ENCODE results near the gene CWC27.

The CWC27 gene

DNA sequence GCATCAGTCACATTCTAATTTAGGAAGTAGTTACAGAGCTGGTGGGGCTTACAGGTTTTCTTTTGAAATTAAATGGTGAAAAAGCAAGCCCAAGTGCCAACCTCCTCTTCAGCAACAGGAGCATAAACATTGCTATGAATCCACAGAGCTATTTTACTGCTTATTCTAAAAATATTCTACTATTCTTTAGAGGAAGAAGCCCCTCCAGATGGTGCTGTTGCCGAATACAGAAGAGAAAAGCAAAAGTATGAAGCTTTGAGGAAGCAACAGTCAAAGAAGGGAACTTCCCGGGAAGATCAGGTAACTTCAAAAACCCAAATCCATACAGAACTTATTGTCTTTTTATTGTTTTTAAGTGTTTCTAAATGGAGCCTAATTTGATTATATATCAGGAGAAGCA is 202.8 kb downstream of the CWC27 start:
- in situ Hi-C loops (cut with MboI; ENCODE audit: low sequenced_read_pairs) = no loop called here

- in situ Hi-C loops (cut with MboI; ENCODE audit: low sequenced_read_pairs) = no loop called here
Observed at GRCh38 chr5:64971990-64972389, 203.3 kb downstream of the CWC27 start.

DNA sequence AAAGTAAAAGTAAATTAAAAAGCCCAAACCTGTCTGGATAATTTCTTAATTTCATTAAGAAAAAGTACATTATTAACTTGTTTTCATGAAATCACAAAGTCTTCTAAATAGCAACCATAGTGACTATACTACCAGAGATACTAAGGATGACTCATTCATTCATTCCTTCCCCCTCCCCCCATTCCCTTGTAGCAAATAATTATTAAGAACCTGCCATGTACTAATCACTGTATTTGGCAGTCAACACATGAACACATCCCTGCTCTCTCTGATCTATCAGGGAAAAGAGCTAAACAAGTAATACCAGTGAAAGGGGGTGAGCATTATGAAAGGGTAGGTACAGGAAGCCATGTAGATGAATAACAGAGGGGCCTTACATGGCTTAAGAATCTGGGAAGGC is 203.9 kb downstream of the CWC27 start:
- in situ Hi-C loops (cut with MboI; ENCODE audit: low sequenced_read_pairs) = no loop called here

DNA sequence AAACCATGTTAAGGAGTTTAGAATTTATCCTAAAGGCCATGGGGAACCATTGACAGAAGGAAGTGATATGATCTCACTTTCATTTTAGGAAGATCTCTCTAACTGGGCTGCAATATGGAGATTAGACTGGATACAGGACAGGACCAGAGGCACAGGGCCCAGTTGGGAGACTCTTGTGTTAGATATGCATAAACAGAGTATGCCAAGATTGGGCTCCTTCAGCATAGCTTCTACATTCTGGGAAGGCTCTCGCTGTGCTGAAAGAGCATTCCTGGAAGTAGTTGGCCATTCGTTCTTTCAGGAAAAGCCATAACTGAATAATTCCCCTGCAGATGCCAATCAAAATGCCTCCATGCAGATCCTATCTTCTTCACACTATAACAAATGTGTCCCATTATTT is 204.5 kb downstream of the CWC27 start:
- in situ Hi-C loops (cut with MboI; ENCODE audit: low sequenced_read_pairs) = no loop called here

DNA sequence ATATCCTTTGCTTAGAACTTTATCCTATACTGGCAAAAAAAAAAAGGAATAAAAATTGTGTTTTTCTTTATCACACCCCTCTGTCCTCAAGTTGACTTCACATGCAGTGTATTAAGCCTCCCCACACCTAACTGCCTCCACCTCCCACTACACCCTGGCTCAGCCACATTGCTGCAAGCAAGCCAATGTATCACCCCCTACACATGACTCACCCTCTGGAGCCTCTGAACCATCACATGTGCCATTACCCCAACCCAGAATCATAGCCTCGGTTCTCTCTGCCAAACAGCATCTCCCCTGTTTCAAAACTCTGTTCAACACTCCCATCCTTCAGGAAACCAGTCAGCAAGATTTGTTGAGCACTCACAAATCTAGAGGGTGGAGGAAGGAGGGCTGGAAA is 209.0 kb downstream of the CWC27 start:
- in situ Hi-C loops (cut with MboI; ENCODE audit: low sequenced_read_pairs) = no loop called here

DNA sequence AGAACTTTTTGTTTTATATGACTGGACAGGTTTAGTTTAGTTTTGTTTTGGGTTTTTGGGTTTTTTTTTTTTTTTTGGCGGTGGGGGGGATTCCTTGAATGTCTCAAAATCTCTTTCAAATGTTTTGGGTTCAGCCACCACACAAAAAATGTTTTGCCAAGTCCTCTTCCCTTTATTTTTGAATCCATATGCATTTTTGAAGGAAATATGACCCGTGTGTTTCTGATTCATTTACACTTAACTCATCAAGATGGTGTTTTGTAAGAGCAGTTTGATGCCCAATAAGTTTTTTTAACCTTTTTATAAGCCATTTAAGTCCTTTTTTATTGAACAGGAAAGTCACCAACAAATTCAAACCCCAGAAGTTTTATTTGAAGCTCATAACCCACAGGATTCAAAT is 209.8 kb downstream of the CWC27 start:
- in situ Hi-C loops (cut with MboI; ENCODE audit: low sequenced_read_pairs) = no loop called here

GRCh38 chr5:64979531-64979930 is 210.8 kb downstream of the CWC27 start:
- in situ Hi-C loops (cut with MboI; ENCODE audit: low sequenced_read_pairs) = no loop called here

- in situ Hi-C loops (cut with MboI; ENCODE audit: low sequenced_read_pairs) = no loop called here
Observed at GRCh38 chr5:64980176-64980575, 211.4 kb downstream of the CWC27 start.

DNA sequence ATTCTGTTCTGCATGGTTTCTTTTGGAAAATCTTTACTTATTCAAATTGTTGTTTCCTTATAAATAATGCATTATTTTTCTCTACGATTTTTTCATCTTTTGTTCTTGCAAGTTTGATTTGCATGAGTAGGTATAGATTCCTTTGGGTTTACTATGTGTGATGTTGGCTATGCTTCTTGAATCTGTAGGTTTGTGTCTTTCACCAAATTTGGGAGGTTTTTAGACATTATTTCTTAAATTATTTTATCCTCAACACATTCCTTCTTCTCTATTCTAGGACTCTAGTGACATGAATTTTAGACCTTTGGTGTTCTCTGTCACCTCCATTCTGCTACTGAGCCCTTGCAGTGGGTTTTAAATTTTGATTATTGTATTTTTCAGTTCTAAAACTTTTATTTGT is 219.0 kb downstream of the CWC27 start:
- in situ Hi-C loops (cut with MboI; ENCODE audit: low sequenced_read_pairs) = no loop called here

DNA sequence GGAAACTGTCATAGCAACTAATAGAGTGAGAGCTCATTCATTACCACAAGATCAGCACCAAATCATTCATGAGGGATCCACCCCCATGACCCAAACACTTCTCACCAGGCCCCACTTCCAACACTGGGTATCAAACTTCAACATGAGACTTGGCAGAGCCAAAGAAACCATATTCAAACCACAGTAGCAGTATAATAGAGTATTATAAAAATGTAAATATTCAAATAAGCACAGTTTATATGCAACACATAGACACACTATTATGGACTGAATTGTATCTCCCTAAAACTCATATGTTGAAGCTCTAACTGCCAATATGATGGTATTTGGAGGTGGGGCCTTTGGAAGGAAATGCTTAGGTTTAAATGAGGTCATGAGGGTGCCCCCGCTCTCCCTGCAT is 240.5 kb downstream of the CWC27 start:
- in situ Hi-C loops (cut with MboI; ENCODE audit: low sequenced_read_pairs) = no loop called here

DNA sequence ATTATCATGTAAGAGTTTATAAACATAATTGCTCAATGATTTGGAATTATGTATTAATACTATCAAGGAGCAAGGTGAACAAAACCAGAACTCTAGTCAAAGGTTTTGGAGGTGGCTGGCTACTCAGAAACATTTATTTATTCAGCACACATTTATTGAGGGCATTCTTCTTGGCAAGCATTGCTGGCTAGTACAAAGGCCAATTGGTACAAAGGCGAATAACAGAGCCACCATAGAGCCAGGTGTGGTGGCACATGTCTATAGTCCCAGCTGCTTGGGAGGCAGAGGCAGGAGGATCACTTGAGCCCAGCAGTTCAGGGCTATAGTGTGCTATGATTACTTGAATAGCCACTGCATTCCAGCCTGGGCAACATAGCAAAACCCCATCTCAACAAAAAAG is 242.1 kb downstream of the CWC27 start:
- in situ Hi-C loops (cut with MboI; ENCODE audit: low sequenced_read_pairs) = no loop called here

- in situ Hi-C loops (cut with MboI; ENCODE audit: low sequenced_read_pairs) = no loop called here
Observed at GRCh38 chr5:65012301-65012892, 243.7 kb downstream of the CWC27 start.

DNA sequence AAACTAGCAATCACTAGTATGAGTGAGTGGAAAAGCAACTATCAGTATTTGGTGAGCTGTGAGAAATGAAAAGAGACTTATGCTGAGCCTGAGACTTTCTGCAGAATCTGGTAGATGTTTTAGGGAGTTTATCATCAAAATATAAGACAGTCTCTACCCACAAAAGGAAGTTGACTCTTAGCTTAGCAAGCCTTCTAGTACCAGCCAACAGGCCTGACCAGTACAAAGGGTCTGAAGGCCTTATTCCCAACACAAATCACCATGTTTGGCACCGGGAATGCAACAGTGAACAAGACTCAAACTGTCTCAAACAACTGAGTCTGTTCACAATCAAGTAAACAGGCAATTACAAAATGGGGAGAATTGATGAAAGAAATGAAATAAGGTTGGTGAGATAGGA is 244.4 kb downstream of the CWC27 start:
- in situ Hi-C loops (cut with MboI; ENCODE audit: low sequenced_read_pairs) = no loop called here

DNA sequence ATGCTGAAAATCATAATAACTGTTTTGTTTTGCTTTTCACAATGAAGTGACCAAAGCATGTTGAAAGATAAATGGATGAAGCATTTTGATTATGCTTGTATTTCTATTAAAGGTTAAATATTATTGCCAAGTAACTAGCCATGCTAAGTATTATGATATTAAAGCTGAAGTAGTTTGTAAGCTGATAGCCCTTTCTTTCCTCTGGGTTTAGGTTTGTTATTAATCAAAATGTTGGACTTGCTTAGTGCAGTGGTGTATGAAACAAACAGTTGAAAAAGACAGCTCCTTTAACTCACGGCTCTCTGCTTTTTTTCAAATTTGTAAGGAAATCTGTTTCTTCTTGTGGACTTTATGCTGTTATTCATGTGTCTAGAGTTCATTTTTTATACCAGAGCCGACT is 246.0 kb downstream of the CWC27 start:
- in situ Hi-C loops (cut with MboI; ENCODE audit: low sequenced_read_pairs) = no loop called here

DNA sequence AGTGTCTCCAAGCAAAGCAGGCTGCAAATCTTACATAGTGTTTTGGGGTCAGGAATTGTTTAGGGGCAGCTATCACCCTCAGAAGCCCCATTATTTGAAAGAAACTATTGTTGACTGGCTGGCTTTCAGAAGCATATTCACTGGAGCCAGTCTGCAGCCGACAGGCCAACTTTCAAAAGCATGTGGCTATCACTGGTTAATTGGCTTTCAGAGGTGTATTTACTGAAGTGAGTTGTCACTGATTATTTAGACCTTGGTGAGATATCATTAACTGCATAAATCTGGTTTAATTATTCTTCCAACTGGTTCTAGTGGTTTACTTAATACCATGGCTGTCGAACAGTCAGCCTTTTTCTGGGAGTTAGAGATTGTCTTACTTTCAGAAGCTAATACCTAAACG is 247.0 kb downstream of the CWC27 start:
- in situ Hi-C loops (cut with MboI; ENCODE audit: low sequenced_read_pairs) = no loop called here

- in situ Hi-C loops (cut with MboI; ENCODE audit: low sequenced_read_pairs) = no loop called here
Observed at GRCh38 chr5:65017636-65018035, 248.9 kb downstream of the CWC27 start.

GRCh38 chr5:65018763-65019162 is 250.0 kb downstream of the CWC27 start:
- in situ Hi-C loops (cut with MboI; ENCODE audit: low sequenced_read_pairs) = no loop called here

- in situ Hi-C loops (cut with MboI; ENCODE audit: low sequenced_read_pairs) = no loop called here
Observed at GRCh38 chr5:65020492-65020891, 251.8 kb downstream of the CWC27 start.

GRCh38 chr5:65021527-65022226 is 252.9 kb downstream of the CWC27 start:
- in situ Hi-C loops (cut with MboI; ENCODE audit: low sequenced_read_pairs) = no loop called here

GRCh38 chr5:65022932-65023331 is 254.2 kb downstream of the CWC27 start:
- in situ Hi-C loops (cut with MboI; ENCODE audit: low sequenced_read_pairs) = no loop called here

DNA sequence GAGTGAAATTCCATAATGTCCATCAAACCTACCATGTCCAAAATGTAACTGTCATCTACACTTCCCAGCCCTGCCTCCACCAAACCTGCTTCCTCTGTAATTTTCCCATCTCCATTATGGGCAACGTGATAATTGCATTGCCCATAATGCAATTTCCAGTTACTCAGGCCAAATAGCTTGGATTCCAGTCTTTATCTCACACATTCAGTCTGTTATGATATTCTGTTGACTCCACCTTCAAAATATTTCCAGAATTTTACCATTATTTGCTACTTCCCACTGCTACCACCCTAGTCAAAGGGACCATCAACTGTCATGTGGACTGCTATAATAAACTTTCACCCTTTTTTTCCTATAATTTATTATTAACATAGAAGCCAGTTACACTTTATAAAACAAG is 256.0 kb downstream of the CWC27 start:
- in situ Hi-C loops (cut with MboI; ENCODE audit: low sequenced_read_pairs) = no loop called here

DNA sequence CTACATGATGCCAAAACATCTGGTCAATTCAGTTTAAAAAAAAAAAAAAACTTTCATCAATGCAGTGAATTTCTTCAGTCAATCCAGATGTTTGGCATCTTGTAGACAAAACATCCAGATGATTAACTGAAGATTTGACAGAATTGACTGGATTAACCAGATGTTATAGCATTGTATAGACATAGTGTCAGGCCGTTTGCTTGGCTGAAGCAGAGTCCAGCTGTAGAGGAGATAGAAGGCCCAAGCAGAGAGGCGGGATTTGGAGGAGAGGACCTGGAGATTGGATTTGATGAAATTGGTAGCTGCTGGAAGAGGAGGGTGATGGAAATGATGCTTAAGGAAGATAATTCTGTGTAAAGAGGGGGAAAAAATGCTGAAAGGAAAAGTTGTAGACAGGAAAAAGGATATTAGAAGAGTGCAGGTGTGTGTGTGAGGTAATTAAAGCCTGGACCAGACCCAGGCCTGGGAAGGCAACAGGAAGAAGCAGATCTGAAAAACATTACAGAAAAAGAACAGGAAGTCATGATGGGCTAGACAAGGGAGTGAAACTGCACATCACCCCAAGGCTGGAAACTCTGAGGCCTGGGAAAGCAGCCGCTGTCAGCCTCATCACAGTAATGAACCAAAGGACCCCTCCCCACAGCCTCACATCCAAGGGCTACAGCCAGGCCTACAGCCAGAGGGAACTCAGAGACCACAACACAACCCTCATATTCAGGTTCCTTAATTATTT is 258.3 kb downstream of the CWC27 start:
- in situ Hi-C loops (cut with MboI; ENCODE audit: low sequenced_read_pairs) = no loop called here
